Karpas-422 (cell line): Measurements from ENCODE around the gene NDUFC2. TPM values are rescaled to one million over a fixed set of nuclear protein-coding genes. Genes with fewer than 3 reads are reported as not detected.

Experiments used
- DNase-seq: peaks from one replicate; pipeline ENCODE4 v3.0.0-alpha.2; 2015
- H2AFZ ChIP-seq: fragments of 200-600 bp; sonication (generic); 2 replicates; pipeline ENCODE4 v1.6.1; 2014; ENCODE audit warnings: antibody characterized with exemption, low read length, mixed read lengths
- H3K27ac ChIP-seq: fragments of 200-600 bp; sonication (generic); 2 replicates; pipeline ENCODE4 v1.5.1; 2014; ENCODE audit warnings: mild to moderate bottlenecking, low read length, moderate library complexity
- H3K27me3 ChIP-seq: fragments of 200-600 bp; sonication (generic); 2 replicates; pipeline ENCODE4 v1.6.1; 2014; ENCODE audit warnings: low read length, mixed read lengths
- H3K36me3 ChIP-seq: fragments of 200-600 bp; sonication (generic); 2 replicates; pipeline ENCODE4 v1.6.1; 2014; ENCODE audit warnings: low read length, mixed read lengths; ENCODE audit not compliant: insufficient read depth
- H3K4me1 ChIP-seq: fragments of 200-600 bp; sonication (generic); 2 replicates; pipeline ENCODE4 v1.6.1; 2014; ENCODE audit warnings: mild to moderate bottlenecking, low read length, mixed read lengths
- H3K4me2 ChIP-seq: fragments of 200-600 bp; sonication (generic); 2 replicates; pipeline ENCODE4 v1.6.1; 2014; ENCODE audit warnings: low read length, low read depth, mild to moderate bottlenecking; ENCODE audit not compliant: poor library complexity, severe bottlenecking
- H3K4me3 ChIP-seq: fragments of 200-600 bp; sonication (generic); 2 replicates; pipeline ENCODE4 v1.5.1; 2014; ENCODE audit warnings: mild to moderate bottlenecking, antibody characterized with exemption, low read length, mixed read lengths
- H3K79me2 ChIP-seq: fragments of 200-600 bp; sonication (generic); 2 replicates; pipeline ENCODE4 v1.6.1; 2014; ENCODE audit warnings: mild to moderate bottlenecking, low read length, mixed read lengths
- H3K9ac ChIP-seq: fragments of 200-600 bp; sonication (generic); 2 replicates; pipeline ENCODE4 v1.6.0; 2014; ENCODE audit warnings: low read length
- H3K9me2 ChIP-seq: fragments of 200-600 bp; sonication (generic), shearing (Covaris generic); replicated peaks from 2 replicates; pipeline ENCODE4 v1.6.0; 2014; ENCODE audit warnings: mild to moderate bottlenecking, low read length, moderate library complexity; ENCODE audit not compliant: insufficient read depth
- H3K9me3 ChIP-seq: fragments of 300-700, 200-600 bp; sonication (generic); 2 replicates; pipeline ENCODE4 v1.6.1; 2014; ENCODE audit warnings: low read length, mixed read lengths
- H4K20me1 ChIP-seq: fragments of 200-600 bp; sonication (generic); 2 replicates; pipeline ENCODE4 v1.6.1; 2014; ENCODE audit warnings: mild to moderate bottlenecking, antibody characterized with exemption, low read length, low read depth; ENCODE audit not compliant: insufficient read depth
- total RNA-seq: library from RNA; depleted of rRNA; stranded (reverse); fragments of >200 nt; shearing (Covaris generic); gene quantifications from 2 replicates; pipeline ENCODE4 v1.2.3, GENCODE V29; 2014; ENCODE audit warnings: low replicate concordance

NDUFC2 gene
- total RNA-seq, 1 experiment from 2014 or later = 94.7 TPM

DNA sequence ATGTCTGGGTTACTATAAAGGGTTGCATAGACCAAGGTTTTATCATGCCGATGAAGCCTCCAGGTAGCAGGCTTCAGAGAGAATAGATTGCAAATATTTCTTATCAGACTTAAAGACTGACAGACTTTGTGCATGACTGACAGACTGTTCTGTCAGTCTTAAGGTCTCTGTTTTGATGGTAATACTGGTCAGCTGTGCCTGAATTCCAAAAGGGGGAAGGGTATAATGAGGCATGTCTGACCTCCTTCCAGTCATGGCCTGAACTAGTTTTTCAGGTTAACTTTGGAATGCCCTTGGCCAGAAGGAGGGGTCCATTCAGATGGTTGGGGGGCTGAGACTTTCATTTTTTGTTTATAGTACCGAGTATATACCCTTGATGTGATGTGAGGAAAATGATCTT lies 51.9 kb downstream of the NDUFC2 start:
- no peaks in the 10 kb centered on the region for H4K20me1 ChIP-seq
- DNase-seq = no peak
- H3K36me3 ChIP-seq = no peaks in the 10 kb centered on the region
- H3K9me2 ChIP-seq = no peaks in the 10 kb centered on the region
- peaks cover 16% of the 10 kb centered on the region for H3K4me1 ChIP-seq
- H3K27me3 ChIP-seq = no peaks in the 10 kb centered on the region
- H3K27ac ChIP-seq = no peak overlapping the region
- H2AFZ ChIP-seq = no peak overlapping the region
- no peak overlapping the region for H3K4me3 ChIP-seq
- no peaks in the 10 kb centered on the region for H3K9me3 ChIP-seq
- H3K4me2 ChIP-seq = no peak overlapping the region
- no peaks in the 10 kb centered on the region for H3K79me2 ChIP-seq
- no peak overlapping the region for H3K9ac ChIP-seq

DNA sequence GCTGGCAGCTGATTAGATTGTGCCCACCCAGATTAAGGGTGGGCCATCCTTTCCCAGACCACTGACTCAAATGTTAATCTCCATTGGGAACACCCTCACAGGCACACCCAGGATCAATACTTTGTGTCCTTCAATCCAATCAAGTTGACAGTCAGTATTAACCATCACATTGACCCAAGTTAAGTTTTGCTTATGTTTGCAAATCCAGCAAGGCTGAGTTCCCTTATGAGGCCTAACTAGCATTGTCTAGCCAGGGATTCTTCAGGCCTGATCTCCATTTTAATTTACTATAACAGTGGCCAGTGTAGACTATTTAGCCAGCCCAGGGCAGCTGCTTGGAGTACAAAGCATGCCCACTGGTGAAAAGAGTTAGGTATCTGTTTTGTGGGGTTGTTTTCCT lies 54.3 kb downstream of the NDUFC2 start:
- Histone ChIP-seq H3K9ac (no peak overlapping the region), H4K20me1 (no peaks in the 10 kb centered on the region), H3K9me3 (no peaks in the 10 kb centered on the region), H3K27me3 (no peaks in the 10 kb centered on the region), H3K36me3 (no peaks in the 10 kb centered on the region), H3K79me2 (no peaks in the 10 kb centered on the region), H3K4me2 (no peak overlapping the region), H3K27ac (no peak overlapping the region), H3K4me1 (no peaks in the 10 kb centered on the region), H3K9me2 (no peaks in the 10 kb centered on the region), H3K4me3 (no peak overlapping the region), H2AFZ (no peak overlapping the region)
- DNase-seq = no peak

DNA sequence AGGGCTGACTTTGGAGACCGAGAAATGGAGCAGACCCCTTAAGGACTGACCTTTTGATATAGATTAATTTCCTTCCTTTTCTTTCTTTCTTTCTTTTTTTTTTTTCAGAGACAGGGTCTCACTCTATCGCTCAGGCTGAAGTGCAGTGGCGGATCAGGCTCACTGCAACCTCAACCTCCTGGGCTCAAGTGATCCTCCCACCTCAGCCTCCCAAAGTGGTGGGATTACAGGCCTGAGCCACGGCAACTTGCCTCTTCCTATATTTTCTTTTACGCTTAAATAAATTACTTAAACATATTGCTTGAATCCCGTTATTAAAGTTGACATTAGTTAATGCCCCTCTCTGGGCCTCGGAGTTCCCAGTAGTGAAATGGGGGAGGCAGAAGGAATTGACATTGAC lies 56.2 kb downstream of the NDUFC2 start:
- Histone ChIP-seq H4K20me1 (no peaks in the 10 kb centered on the region), H3K9ac (no peak overlapping the region), H2AFZ (no peak overlapping the region), H3K79me2 (no peaks in the 10 kb centered on the region), H3K4me3 (no peak overlapping the region), H3K27me3 (no peaks in the 10 kb centered on the region), H3K4me1 (no peaks in the 10 kb centered on the region), H3K27ac (no peak overlapping the region), H3K9me3 (no peaks in the 10 kb centered on the region), H3K36me3 (no peaks in the 10 kb centered on the region), H3K9me2 (no peaks in the 10 kb centered on the region), H3K4me2 (no peak overlapping the region)
- DNase-seq = no peak

DNA sequence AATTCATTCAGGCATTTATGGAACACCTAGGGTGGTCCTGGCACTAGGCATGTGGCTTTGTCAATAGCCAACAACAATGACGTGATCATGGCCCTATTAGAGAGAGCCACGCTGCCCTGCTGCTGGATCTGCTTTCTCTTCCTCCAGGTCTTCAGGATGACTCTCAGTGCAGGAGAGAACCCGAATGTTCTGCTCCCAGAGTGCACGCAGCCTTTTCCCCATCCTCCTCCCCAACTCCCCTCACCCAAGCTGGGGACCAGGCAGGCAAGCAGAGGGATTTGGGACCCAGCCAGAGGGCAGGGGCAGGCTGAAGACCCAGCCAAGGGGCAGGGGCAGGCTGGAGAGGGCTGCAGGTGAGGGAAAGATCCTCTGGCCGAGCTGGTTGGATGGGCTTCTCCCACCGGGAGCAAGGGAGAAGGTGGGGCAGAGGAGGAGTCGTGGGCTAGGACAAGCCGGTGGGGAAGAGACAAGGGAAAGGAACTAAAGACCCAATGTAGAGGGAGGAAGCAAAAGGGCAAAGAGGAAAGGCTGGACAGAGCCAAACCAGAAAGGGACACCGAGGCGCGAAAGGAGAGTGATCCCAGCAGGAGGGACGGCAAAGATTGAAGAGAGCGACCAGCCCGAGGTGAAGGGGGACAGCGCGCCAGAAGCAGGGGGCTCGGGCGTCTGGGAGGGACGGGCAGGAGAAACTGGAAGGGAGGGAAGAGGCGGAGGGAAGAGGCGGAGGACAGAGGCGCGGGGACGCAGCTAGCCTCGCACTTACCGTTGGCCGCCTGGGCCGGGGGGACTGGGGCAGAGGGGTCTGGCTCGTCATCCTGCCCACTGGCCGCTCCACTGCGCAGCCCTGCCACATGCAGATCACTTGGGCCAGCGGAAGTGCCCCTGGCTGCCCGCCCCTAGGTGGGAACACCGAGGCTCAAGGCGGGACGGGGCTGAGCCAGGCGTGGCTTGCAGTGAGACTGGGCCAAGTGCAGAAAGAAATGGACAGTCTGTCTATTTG lies 57.0 kb downstream of the NDUFC2 start, which contains the start of gene KCTD14:
Gene KCTD14 (minus strand): TSS at position 880 of the 1,000 bp plus-strand sequence. CDS start 27 bp downstream, at position 853.
- Histone ChIP-seq H3K9me3 (no peaks in the 10 kb centered on the region), H4K20me1 (no peaks in the 10 kb centered on the region), H3K4me1 (no peaks in the 10 kb centered on the region), H3K4me2 (no peak within 1 kb of the TSS), H2AFZ (no peak within 1 kb of the TSS), H3K27ac (no peak within 1 kb of the TSS), H3K27me3 (no peaks in the 10 kb centered on the region), H3K9ac (no peak within 1 kb of the TSS), H3K79me2 (no peaks in the 10 kb centered on the region), H3K9me2 (no peaks in the 10 kb centered on the region), H3K36me3 (no peaks in the 10 kb centered on the region), H3K4me3 (no peak within 1 kb of the TSS)
- DNase-seq = no peak

GRCh38 chr11:78021611-78022010 lies 58.1 kb downstream of the NDUFC2 start:
- H3K27ac ChIP-seq = no peak overlapping the region
- no peaks in the 10 kb centered on the region for H4K20me1 ChIP-seq
- H3K27me3 ChIP-seq = no peaks in the 10 kb centered on the region
- H3K4me1 ChIP-seq = no peaks in the 10 kb centered on the region
- no peak overlapping the region for H3K9ac ChIP-seq
- no peak overlapping the region for H3K4me3 ChIP-seq
- no peaks in the 10 kb centered on the region for H3K9me2 ChIP-seq
- H3K9me3 ChIP-seq = no peaks in the 10 kb centered on the region
- H3K79me2 ChIP-seq = no peaks in the 10 kb centered on the region
- H2AFZ ChIP-seq = no peak overlapping the region
- no peaks in the 10 kb centered on the region for H3K36me3 ChIP-seq
- no peak overlapping the region for H3K4me2 ChIP-seq
- no peak for DNase-seq

DNA sequence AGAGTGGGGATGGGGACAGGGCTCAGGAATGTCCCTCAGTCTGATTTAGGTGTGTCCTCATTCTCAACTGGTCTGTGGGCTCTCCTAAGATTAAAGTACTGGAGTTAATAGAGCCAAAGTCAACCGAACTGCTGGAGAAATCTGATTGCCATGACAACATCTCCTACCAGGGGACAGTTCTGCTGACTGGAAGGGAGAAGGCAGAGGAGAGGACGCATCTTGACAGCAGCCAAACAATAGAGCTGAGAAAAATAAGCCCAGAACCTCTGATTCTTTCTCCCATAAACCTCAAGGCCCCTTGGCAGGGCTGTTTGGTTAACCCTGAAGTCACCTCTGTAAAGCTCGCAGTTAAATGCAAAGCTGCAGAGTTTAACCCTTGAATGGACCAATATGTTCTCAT lies 59.4 kb downstream of the NDUFC2 start:
- H3K27ac ChIP-seq = no peak overlapping the region
- H3K4me1 ChIP-seq = peaks cover 8% of the 10 kb centered on the region
- no peaks in the 10 kb centered on the region for H4K20me1 ChIP-seq
- H3K9me3 ChIP-seq = no peaks in the 10 kb centered on the region
- no peak overlapping the region for H3K9ac ChIP-seq
- H3K4me3 ChIP-seq = no peak overlapping the region
- H3K36me3 ChIP-seq = no peaks in the 10 kb centered on the region
- H2AFZ ChIP-seq = no peak overlapping the region
- H3K9me2 ChIP-seq = no peaks in the 10 kb centered on the region
- H3K79me2 ChIP-seq = no peaks in the 10 kb centered on the region
- H3K27me3 ChIP-seq = no peaks in the 10 kb centered on the region
- DNase-seq = no peak
- no peak overlapping the region for H3K4me2 ChIP-seq

DNA sequence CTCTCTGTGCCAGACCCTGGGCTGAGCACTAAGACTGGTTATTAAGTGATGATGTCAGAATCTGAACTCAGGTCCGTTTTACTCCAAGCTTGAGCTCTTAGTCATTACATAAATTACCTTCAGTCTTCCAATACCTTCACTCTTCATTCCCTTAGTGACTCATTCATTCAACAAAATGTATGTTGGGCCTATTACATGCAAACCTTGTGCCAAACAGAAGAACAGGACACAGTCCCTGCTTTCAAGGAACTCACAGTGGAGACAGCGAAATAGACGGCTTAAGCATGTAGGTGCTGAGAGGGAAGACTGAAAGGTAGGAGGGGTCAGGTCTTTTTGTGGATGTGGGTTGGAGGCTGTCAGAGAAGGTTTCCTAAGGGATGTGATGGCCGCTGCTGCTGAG lies 59.9 kb downstream of the NDUFC2 start:
- H3K79me2 ChIP-seq = no peaks in the 10 kb centered on the region
- H3K9me3 ChIP-seq = no peaks in the 10 kb centered on the region
- H3K27ac ChIP-seq = no peak overlapping the region
- H3K36me3 ChIP-seq = no peaks in the 10 kb centered on the region
- H2AFZ ChIP-seq = no peak overlapping the region
- no peak overlapping the region for H3K9ac ChIP-seq
- peaks cover 8% of the 10 kb centered on the region for H3K4me1 ChIP-seq
- DNase-seq = no peak
- H4K20me1 ChIP-seq = no peaks in the 10 kb centered on the region
- H3K4me2 ChIP-seq = no peak overlapping the region
- H3K9me2 ChIP-seq = no peaks in the 10 kb centered on the region
- H3K27me3 ChIP-seq = no peaks in the 10 kb centered on the region
- H3K4me3 ChIP-seq = no peak overlapping the region
